ENCODE results near the gene ZBTB4.

DNA sequence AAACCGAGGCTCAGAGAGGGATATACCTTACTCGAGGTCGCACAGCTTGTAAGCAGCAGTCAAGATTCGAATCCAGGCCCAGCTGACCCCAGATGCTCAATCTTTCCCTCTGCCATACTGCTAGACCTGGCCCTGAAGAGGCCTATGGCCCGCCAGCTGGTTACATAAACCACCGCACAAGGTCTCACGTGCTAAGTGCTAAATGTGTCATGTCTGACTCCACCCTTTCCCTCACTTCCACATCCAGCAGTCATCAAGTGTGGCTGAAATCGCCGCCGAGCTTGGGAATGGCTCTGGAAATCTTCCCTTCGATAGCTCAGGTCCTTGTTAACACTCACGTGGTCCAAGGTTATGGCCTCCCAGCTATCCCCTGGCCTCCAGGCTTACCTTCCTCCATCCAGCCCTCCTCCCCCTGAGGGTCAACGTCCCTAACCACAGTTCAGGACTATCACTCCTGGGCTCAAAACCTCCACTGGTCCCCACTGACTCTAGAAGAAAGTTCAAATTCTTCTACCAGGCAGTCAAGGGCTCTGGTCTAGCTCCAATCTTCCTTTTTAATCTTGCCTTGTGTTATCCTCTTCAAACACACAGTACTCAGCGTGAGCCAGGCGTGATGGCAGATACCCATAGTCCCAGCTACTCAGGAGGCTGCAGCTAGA is 3.5 kb downstream of the ZBTB4 start:
- TF ChIP-seq CTCF (IDR thresholded peaks at IDR 0.05; ENCODE audit: insufficient read depth, low read length, poor library complexity, severe bottlenecking) (no peak), EZH2phosphoT487 (conservative IDR thresholded peaks at IDR 0.05; ENCODE audit: low read length) (no peak)

Measured in SU-DHL-6 (cell line).